T47D (cell line): ENCODE results near the gene PHAF1.

Source experiments
- DNase-seq, 2 experiments: peaks; one replicate each; pipeline versions ENCODE4 v3.0.0 to v3.0.0-alpha.2; 2011 to 2012; ENCODE audit warnings: low read depth in 1 of 2, low spot score in 1 of 2
- JUND ChIP-seq: IDR thresholded peaks from 2 replicates; pipeline ENCODE4 v1.6.1; 2012; ENCODE audit warnings: low read depth
- in situ Hi-C: cut with HindIII; loops from 2 replicates; pipeline ENCODE4 v1.10.0; 2016; ENCODE audit warnings: low sequenced_read_pairs, low pct_unique_long_range_greater_than_20kb

Gene PHAF1

DNA sequence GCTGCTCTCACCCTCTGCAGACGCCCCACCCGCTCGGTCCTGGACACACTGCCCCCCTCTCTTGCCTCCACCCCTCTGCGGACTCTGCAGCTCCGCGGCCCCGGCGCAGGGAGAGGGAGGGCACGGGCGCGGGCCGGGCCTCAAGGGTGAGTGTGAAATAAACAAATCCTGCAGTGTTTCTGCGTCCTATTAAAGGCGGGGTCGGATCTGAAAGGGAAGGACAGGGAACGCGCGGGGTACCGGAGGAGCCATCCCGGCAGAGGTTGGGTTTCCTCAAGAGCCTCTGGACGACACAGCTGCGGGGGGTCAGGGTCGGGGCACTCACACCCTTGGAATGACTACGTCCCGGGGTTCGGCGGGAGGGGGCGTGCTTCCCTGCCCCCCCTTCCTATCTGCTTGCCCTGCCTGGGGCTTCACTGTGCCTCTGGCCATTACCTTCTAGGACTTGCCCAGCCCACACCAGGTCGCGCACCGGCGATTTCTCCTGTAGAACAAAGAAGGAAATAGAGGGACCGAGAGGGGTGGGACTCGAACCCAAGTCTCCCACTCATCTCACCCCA lies 54.3 kb downstream of the PHAF1 start:
- in situ Hi-C loops, result no loop called here
- DNase-seq, result no peak
- TF ChIP-seq JUND, result no peak

DNA sequence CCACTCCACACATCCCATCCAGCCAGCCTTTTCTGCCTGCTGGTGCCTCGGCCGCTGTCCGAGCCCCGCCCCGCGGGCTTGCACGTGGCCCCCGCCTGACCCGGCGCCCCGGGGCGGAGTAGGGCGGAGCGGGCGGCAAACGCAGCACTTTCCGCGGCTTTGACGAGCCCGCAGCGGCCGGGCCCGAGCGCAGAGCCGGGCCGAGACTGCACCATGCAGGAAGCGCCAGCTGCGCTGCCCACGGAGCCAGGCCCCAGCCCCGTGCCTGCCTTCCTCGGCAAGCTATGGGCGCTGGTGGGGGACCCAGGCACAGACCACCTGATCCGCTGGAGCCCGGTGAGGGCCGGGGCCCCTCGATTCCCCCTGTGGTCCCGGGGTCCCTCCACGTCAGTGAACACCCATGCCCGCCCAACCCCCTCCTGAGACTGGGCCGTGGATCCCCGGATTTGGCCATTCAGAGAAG lies 54.9 kb downstream of the PHAF1 start, which contains the start of gene HSF4:
Gene HSF4 (plus strand): TSS at position 147 of the 463 bp plus-strand sequence. CDS start 67 bp downstream, at position 214.
- TF ChIP-seq JUND, result no peak
- no peak for DNase-seq
- in situ Hi-C loops, result no loop called here

DNA sequence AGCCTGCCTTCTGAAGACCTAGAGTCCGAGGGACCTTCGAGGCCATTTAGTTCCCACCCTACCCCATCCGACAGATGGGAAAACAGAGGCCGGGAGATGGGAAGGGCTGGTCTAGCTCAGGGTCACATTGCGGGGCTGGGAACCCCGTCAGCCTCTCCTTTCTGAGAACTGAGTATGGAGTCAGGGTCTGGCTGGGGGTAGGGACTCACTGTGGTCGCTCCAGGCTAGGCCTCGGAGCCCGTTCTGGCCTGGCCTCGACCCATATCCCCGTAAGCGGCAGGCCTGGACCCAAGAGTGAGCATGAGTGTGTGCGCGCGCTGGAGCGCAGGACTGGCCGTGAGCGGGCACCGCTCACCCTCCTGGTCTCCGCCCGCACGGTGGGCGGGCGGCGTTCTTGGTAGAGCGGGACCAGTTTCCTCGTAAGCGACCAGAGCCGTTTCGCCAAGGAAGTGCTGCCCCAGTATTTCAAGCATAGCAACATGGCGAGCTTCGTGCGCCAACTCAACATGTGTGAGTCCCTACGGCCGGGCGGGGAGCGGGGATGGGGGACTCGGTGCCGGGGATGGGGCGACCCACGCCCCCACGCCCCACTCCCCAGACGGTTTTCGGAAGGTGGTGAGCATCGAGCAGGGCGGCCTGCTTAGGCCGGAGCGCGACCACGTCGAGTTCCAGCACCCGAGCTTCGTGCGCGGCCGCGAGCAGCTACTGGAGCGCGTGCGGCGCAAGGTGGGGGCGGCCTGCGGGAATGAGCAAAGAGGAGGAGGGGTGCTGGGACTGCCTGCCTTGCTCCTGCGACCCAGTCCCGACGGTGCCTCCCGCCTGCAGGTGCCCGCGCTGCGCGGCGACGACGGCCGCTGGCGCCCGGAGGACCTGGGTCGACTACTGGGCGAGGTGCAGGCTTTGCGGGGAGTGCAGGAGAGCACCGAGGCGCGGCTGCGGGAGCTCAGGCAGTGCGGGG lies 55.7 kb downstream of the PHAF1 start:
- no peak for TF ChIP-seq JUND
- in situ Hi-C loops, result no loop called here
- no peak for DNase-seq

DNA sequence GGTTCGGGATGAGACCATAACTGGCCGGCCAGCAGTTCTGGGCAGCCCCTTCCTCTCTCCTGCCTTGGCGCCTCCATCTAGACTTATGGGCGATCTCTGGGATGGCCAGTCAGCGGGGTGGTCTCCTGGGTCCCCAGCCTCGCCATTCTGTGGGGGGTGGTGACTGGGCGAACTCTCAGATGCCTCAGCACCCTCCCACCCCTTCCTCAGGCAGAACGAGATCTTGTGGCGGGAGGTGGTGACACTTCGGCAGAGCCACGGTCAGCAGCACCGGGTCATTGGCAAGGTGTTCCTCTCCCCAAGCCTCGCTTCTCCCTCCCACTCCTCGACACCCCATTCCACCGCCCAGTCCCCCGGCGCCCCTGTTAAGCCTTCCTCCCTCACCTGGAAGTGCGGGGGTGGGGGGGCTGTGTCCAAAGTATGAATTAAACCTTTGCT lies 56.4 kb downstream of the PHAF1 start:
- TF ChIP-seq JUND, result no peak
- no peak for DNase-seq
- in situ Hi-C loops, result no loop called here

DNA sequence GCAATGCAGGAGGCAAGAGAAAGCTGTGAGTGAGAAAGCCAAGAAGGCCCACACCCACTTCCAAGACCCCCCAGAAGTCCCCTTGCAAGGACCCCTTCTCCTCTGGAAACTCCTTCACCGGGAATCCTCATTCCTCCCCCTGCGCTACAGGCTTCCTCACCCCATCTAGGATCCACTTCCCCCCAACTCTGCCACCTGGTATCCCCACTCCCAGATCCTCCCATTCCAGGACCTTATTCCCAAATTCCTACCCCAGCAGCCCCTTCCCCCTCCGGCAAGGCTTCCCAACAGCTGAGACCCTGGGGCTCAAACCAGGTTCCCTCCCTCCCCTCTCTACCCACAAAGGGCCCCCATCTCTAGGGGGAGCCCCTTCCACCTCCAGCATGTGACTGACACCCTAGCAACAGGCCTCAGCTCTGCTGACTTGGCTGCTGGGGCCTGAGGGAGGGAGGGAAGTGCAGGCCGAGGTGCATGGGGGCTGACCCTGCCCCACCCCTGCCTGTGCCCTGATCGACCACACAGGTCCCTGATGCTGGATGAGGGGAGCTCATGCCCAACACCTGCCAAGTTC lies 56.9 kb downstream of the PHAF1 start:
- TF ChIP-seq JUND, result no peak
- DNase-seq, result no peak
- in situ Hi-C loops, result no loop called here

DNA sequence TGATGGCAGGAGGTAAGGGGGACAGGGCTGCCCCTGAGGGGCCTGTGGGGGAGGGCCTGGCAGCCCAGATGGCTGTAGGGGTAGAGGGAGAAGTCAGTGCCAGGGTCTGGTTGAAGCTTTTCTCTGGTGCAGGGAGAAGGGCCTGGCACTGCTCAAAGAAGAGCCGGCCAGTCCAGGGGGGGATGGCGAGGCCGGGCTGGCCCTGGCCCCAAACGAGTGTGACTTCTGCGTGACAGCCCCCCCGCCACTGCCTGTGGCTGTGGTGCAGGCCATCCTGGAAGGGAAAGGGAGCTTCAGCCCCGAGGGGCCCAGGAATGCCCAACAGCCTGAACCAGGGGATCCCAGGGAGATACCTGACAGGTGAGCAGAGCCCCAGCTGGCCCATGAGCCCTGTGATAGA lies 57.8 kb downstream of the PHAF1 start:
- TF ChIP-seq JUND, result no peak
- DNase-seq, result no peak
- in situ Hi-C loops, result no loop called here

DNA sequence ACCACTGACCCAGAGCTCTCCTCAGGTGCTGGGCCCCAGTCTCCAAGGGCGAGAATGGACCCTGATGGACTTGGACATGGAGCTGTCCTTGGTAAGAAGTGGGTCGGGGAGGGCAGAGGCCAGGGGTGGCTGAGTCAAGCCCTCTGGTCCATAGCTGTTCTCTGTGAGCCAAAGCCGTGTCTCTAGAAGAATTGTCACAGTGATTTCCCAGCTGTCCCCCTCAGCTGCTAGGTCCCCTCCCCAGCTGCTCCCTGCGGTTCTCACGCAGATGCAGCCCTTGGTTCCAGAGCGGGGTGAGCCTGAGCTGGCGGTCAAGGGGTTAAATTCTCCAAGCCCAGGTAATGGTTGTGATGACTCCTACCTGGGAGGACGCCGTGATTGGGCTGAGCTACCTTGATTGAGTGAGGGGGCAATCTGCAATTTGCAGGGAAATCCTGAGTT lies 59.3 kb downstream of the PHAF1 start:
- no peak for TF ChIP-seq JUND
- in situ Hi-C loops, result no loop called here
- no peak for DNase-seq

DNA sequence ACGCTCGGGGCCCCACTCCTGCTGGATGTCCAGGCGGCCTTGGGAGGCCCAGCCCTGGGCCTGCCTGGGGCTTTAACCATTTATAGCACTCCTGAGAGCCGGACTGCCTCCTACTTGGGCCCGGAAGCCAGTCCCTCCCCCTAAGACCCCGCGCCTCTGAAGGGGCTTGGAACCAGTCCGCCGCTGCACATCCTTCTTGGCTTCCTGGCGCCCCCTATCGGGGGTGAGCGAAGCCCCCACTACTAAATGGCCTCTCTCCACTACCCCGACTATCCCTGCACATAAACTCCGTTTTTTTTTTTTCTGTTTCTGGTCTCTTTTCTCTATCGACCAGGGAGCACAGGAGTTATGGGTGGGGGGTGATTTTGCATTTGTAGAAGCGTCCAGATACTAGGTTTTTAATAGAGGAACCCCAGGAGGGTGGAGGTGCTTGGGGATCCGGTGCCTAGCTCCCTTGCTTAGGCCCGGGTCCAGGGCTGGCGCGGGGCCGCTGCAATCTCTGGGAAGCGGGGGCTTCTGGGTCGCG lies 60.0 kb downstream of the PHAF1 start:
- in situ Hi-C loops, result no loop called here
- no peak for TF ChIP-seq JUND
- no peak for DNase-seq

DNA sequence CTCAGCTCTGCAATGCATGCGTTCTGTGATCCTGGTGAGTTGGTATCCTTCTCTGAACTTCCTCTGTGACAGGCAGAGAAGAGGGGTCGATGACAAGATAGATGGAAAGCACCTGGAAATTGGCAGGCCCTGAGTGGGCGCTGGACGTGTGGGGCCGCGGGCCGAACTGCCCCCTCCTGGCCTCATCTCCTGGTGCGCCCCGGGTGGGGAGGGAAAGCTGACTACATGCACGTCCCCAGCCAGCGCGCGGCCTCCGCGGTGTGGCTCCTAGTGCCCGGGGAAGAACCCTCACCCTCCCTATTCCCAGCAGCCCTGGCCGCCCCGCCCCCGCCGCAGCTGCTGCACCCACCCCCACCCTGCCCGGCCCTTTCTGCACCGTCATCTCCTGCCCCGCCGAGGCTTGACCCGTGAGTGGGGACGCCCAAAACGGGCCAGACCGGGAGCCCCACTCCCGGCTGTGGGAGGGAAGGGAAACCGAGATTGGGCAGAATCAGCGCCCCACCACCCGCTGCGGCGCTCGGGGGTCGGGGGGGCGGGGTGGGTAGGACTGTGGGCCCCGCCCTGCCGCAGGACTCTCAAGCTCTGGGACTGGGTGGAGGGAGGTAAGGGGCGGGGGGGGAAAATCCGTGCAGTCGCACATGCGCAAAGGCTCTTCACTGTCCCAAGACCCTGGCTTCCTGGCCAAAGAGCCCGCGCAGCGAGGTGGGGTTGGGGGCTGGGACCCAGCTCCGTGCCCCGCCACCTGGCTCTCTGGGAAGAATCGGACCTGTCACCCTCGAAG lies 60.6 kb downstream of the PHAF1 start, which contains the start of gene NOL3:
Gene NOL3 (plus strand): TSS at position 371 of the 781 bp plus-strand sequence.
- no peak for TF ChIP-seq JUND
- peak; percentile 75 to 94 for DNase-seq
- in situ Hi-C loops, result no loop called here

DNA sequence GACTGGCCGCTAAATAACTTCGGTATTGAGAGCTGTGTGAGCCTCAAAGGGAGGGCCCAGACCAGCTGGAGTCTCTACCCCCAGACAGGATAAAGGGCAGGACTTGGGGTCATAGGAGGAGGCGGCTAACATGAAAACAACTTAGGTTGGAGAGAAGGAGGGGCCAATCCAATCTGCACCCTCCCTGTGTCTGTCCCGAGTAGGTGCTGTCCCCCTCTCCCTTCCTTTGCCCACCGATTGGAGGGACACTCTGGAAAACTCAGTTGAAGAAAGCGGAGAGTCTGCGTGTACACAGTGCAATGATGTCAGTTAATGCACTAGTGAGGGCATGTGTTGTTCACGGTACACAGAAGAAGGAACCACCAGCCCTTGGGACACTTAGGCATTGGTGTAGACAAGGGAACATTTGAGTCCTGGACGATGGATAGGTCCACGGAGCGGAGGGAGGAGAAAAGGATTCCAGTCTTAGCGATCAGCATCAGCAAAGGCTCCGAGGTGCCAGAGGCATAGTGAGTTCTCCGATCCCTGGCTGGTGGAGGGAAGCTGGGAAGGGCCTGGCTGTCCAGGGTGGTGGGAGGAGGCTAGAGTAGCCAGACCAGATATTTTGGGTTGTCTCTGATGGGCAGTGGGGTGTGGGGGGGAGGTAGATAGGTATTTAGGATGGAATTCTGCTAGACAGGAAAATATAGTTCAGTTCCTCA lies 61.4 kb downstream of the PHAF1 start:
- peak in 1 of 2 experiments; percentile 84 for DNase-seq
- in situ Hi-C loops, result no loop called here
- TF ChIP-seq JUND, result no peak

DNA sequence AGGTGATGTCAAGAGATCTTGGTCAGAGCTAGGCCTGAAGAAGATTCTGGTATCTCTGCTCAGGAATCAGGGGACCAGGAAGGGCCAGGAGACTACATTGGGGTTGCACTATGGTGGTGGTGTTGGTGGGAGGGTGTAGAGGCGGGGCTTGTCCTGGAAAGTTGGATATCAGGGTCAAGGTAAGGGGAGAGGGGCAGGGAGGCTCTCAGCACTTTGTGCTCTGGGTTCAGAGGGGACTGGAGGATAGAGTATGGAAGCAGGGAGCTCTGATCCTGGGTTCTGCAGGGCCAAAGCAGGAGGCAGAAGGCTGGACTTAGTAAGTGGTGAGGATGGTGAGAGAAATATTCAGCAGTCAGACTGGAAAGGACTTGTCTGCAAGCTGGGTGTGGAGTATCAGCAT lies 63.6 kb downstream of the PHAF1 start:
- in situ Hi-C loops, result no loop called here
- no peak for TF ChIP-seq JUND
- DNase-seq, result no peak
